HEK293 (cell line): ENCODE measurements around the gene NINL.
A peak's percentile ranks its signal among the peaks of the same experiment; 100 is the strongest.

ENCODE experiments used
- CTCF ChIA-PET: fragments of 350-600 bp; formaldehyde crosslinking; extraction: SDS; loops from one replicate; lab custom pipeline; 2021; ENCODE audit warnings: antibody characterized with exemption; lab: Yijun Ruan, JAX
- POLR2A ChIA-PET: fragments of 300-600 bp; formaldehyde crosslinking; extraction: SDS; loops from one replicate; lab custom pipeline; 2020; ENCODE audit warnings: antibody characterized with exemption, inconsistent platforms; lab: Yijun Ruan, JAX
- H3K27ac ChIP-seq: fragments of 200-500 bp; sonication (Bioruptor generic); 2 replicates; pipeline ENCODE4 v1.5.1; 2014; ENCODE audit warnings: low read depth, low read length, control low read depth, inconsistent platforms; ENCODE audit errors: extremely low read depth
- H3K36me3 ChIP-seq, 2 experiments: fragments of 200-500 bp in 1 of 2; sonication (Bioruptor generic) in 1 of 2; 1 replicate in 1 of 2; 2 replicates in 1 of 2; pipeline ENCODE4 v1.5.1; 2014 to 2017; ENCODE audit warnings: inconsistent platforms in 2 of 2, low read length in 2 of 2; ENCODE audit not compliant: control insufficient read depth in 2 of 2, insufficient read depth in 1 of 2
- H3K4me1 ChIP-seq: fragments of 200-500 bp; sonication (Bioruptor generic); 2 replicates; pipeline ENCODE4 v1.5.1; 2014; ENCODE audit warnings: mild to moderate bottlenecking, low read length, inconsistent platforms; ENCODE audit not compliant: control insufficient read depth, insufficient read depth
- H3K4me3 ChIP-seq: 2 replicates; pipeline ENCODE4 v1.5.1; 2011; ENCODE audit warnings: low read depth, mild to moderate bottlenecking, control low read depth, low read length, moderate library complexity
- H3K9me3 ChIP-seq: fragments of 200-500 bp; sonication (Bioruptor generic); 2 replicates; pipeline ENCODE4 v1.5.1; 2014; ENCODE audit warnings: low read depth, low read length, inconsistent platforms; ENCODE audit not compliant: control insufficient read depth, insufficient read depth
- EGR2 ChIP-seq: fragments of 450-650 bp; formaldehyde crosslinking; IDR thresholded peaks from 2 replicates; pipeline ENCODE4 v1.5.1; 2016; ENCODE audit warnings: low read depth, missing biosample characterization, missing genetic modification characterization
- GLI4 ChIP-seq: fragments of 450-650 bp; formaldehyde crosslinking; IDR thresholded peaks from 2 replicates; pipeline ENCODE4 v1.5.1; 2016; ENCODE audit warnings: missing biosample characterization, missing genetic modification characterization
- GLIS1 ChIP-seq: fragments of 450-650 bp; formaldehyde crosslinking; IDR thresholded peaks from 2 replicates; pipeline ENCODE4 v1.5.1; 2016; ENCODE audit warnings: missing biosample characterization, missing genetic modification characterization
- REPIN1 ChIP-seq: fragments of 450-650 bp; formaldehyde crosslinking; IDR thresholded peaks from 2 replicates; pipeline ENCODE4 v1.5.1; 2017; ENCODE audit warnings: missing biosample characterization, missing genetic modification characterization, low read depth
- SCRT1 ChIP-seq: fragments of 450-650 bp; formaldehyde crosslinking; IDR thresholded peaks from 2 replicates; pipeline ENCODE4 v1.5.1; 2016; ENCODE audit warnings: missing biosample characterization, missing genetic modification characterization, borderline replicate concordance
- ZBTB10 ChIP-seq: fragments of 450-650 bp; formaldehyde crosslinking; IDR thresholded peaks from 2 replicates; pipeline ENCODE4 v1.5.1; 2016; ENCODE audit warnings: missing biosample characterization, missing genetic modification characterization
- ZBTB49 ChIP-seq: fragments of 450-650 bp; formaldehyde crosslinking; IDR thresholded peaks from 2 replicates; pipeline ENCODE4 v1.5.1; 2016; ENCODE audit warnings: missing biosample characterization, missing genetic modification characterization, low read depth
- ZFP41 ChIP-seq: fragments of 450-650 bp; formaldehyde crosslinking; IDR thresholded peaks from 2 replicates; pipeline ENCODE4 v1.5.1; 2016; ENCODE audit warnings: missing biosample characterization, missing genetic modification characterization, borderline replicate concordance
- ZIC2 ChIP-seq: fragments of 450-650 bp; formaldehyde crosslinking; IDR thresholded peaks from 2 replicates; pipeline ENCODE4 v1.5.1; 2016; ENCODE audit warnings: missing biosample characterization, missing genetic modification characterization
- ZNF10 ChIP-seq: fragments of 450-650 bp; formaldehyde crosslinking; IDR thresholded peaks from 2 replicates; pipeline ENCODE4 v1.5.1; 2017; ENCODE audit warnings: missing biosample characterization, missing genetic modification characterization
- ZNF248 ChIP-seq: fragments of 450-650 bp; formaldehyde crosslinking; IDR thresholded peaks from 2 replicates; pipeline ENCODE4 v1.5.1; 2017; ENCODE audit warnings: missing biosample characterization, missing genetic modification characterization
- ZNF302 ChIP-seq: fragments of 450-650 bp; formaldehyde crosslinking; IDR thresholded peaks from 2 replicates; pipeline ENCODE4 v1.5.1; 2016; ENCODE audit warnings: missing biosample characterization, missing genetic modification characterization, low read depth
- ZNF341 ChIP-seq: fragments of 450-650 bp; formaldehyde crosslinking; IDR thresholded peaks from 2 replicates; pipeline ENCODE4; 2016; ENCODE audit warnings: low read depth, missing biosample characterization, missing genetic modification characterization
- ZNF426 ChIP-seq: fragments of 450-650 bp; formaldehyde crosslinking; IDR thresholded peaks from 2 replicates; pipeline ENCODE4 v1.5.1; 2017; ENCODE audit warnings: missing biosample characterization, missing genetic modification characterization, mild to moderate bottlenecking, inconsistent platforms, moderate library complexity
- ZNF664 ChIP-seq: fragments of 450-650 bp; formaldehyde crosslinking; IDR thresholded peaks from 2 replicates; pipeline ENCODE4 v1.5.1; 2016; ENCODE audit warnings: missing biosample characterization, missing genetic modification characterization
- ZNF76 ChIP-seq: fragments of 450-650 bp; formaldehyde crosslinking; IDR thresholded peaks from 2 replicates; pipeline ENCODE4; 2016; ENCODE audit warnings: low read depth, missing biosample characterization, missing genetic modification characterization, borderline replicate concordance
- TF ChIP-seq, protein P1 (sequence below): fragments of 450-650 bp; formaldehyde crosslinking; IDR thresholded peaks from 2 replicates; pipeline ENCODE4 v1.5.1; 2016; ENCODE audit warnings: missing biosample characterization, missing genetic modification characterization
- TF ChIP-seq, protein P2 (sequence below): fragments of 450-650 bp; IDR thresholded peaks from 2 replicates; pipeline ENCODE4 v1.5.1; 2018; ENCODE audit warnings: missing biosample characterization, mild to moderate bottlenecking, missing genetic modification characterization

NINL gene

DNA sequence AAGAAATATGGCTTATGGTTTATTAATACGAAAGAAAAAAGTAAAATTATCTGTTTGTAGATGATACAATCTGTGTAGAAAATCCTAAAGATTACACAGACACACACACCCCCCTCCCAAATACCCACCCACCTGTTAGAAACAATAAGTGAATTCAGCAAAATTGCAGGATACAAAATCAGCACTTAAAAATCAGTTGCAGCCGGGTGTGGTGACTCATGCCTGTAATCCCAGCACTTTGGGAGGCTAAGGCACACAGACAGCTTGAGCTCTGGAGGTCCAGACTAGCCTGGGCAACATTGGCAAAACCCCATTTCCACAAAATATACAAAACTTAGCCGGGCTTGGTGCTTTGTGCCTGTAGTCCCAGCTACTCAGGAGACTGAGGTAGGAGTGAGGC is 42.3 kb downstream of the NINL start (continued):
- TF ChIP-seq, protein P1, sequence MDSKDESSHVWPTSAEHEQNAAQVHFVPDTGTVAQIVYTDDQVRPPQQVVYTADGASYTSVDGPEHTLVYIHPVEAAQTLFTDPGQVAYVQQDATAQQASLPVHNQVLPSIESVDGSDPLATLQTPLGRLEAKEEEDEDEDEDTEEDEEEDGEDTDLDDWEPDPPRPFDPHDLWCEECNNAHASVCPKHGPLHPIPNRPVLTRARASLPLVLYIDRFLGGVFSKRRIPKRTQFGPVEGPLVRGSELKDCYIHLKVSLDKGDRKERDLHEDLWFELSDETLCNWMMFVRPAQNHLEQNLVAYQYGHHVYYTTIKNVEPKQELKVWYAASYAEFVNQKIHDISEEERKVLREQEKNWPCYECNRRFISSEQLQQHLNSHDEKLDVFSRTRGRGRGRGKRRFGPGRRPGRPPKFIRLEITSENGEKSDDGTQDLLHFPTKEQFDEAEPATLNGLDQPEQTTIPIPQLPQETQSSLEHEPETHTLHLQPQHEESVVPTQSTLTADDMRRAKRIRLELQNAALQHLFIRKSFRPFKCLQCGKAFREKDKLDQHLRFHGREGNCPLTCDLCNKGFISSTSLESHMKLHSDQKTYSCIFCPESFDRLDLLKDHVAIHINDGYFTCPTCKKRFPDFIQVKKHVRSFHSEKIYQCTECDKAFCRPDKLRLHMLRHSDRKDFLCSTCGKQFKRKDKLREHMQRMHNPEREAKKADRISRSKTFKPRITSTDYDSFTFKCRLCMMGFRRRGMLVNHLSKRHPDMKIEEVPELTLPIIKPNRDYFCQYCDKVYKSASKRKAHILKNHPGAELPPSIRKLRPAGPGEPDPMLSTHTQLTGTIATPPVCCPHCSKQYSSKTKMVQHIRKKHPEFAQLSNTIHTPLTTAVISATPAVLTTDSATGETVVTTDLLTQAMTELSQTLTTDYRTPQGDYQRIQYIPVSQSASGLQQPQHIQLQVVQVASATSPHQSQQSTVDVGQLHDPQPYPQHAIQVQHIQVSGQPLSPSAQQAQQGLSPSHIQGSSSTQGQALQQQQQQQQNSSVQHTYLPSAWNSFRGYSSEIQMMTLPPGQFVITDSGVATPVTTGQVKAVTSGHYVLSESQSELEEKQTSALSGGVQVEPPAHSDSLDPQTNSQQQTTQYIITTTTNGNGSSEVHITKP (tag by site-specific recombination) = peak; percentile 30; the same call in 1 of the 2 replicates
- TF ChIP-seq SCRT1 (tag by site-specific recombination) = no peak
- TF ChIP-seq, all 188 proteins: peak for 5

DNA sequence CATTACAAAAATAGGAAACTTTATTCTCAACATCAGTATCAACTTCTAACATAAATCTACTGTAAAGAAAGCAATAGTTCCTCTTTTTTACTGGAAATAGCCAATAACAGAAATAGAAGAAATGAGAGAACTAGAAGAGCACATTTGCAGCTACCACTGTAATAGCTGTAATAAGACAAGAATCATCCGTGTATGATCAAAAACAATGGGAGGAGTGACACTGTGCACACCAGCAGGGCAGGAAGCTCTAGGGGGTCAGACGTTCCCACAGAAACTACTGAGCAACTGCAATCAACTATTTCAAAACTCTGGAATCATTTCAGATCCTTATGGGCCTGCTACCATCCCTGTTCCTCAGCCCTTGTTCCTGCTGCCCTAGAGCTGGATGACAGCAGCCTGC is 43.7 kb downstream of the NINL start:
- Histone ChIP-seq H3K9me3 (no peaks in the 10 kb centered on the region), H3K36me3 (peaks cover 0 to 7% of the 10 kb centered on the region in 2 experiments; a peak in 1 of 3 replicates), H3K4me1 (peaks cover 11% of the 10 kb centered on the region), H3K4me3 (no peak overlapping the region), H3K27ac (no peak overlapping the region)
- ChIA-PET CTCF (no interaction called here), POLR2A (interaction anchor here (0.9 kb wide), 1 partner anchor 9 kb away, joined by 3 read pairs; no protein-coding TSS in a partner anchor)
- TF ChIP-seq GLIS1 (tag by site-specific recombination) = peak; percentile 56
- TF ChIP-seq, protein P2, sequence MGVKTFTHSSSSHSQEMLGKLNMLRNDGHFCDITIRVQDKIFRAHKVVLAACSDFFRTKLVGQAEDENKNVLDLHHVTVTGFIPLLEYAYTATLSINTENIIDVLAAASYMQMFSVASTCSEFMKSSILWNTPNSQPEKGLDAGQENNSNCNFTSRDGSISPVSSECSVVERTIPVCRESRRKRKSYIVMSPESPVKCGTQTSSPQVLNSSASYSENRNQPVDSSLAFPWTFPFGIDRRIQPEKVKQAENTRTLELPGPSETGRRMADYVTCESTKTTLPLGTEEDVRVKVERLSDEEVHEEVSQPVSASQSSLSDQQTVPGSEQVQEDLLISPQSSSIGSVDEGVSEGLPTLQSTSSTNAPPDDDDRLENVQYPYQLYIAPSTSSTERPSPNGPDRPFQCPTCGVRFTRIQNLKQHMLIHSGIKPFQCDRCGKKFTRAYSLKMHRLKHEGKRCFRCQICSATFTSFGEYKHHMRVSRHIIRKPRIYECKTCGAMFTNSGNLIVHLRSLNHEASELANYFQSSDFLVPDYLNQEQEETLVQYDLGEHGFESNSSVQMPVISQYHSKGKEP (tag by site-specific recombination) = no peak
- no peak for TF ChIP-seq ZNF248 (tag by site-specific recombination)
- no peak for TF ChIP-seq ZNF426 (tag by site-specific recombination)
- TF ChIP-seq REPIN1 (tag by site-specific recombination) = no peak
- TF ChIP-seq ZNF76 (tag by site-specific recombination) = no peak
- TF ChIP-seq ZNF664 (tag by site-specific recombination) = no peak
- no peak for TF ChIP-seq ZNF302
- no peak for TF ChIP-seq ZBTB10 (tag by site-specific recombination)
- TF ChIP-seq GLI4 (tag by site-specific recombination) = no peak
- peak; percentile 40 for TF ChIP-seq ZIC2 (tag by site-specific recombination)
- no peak for TF ChIP-seq ZNF10
- no peak for TF ChIP-seq ZFP41 (tag by site-specific recombination)
- TF ChIP-seq EGR2 = no peak
- TF ChIP-seq ZNF341 (tag by site-specific recombination) = peak; percentile 51; the same call in 1 of the 2 replicates
- TF ChIP-seq ZBTB49 = no peak
